Suprapubic skin (tissue), 3 donors: ENCODE measurements around the gene TMEM253.

Source experiments
- EP300 ChIP-seq: sonication (generic); formaldehyde crosslinking; IDR thresholded peaks from one replicate; pipeline ENCODE4 v1.6.1; 2017; ENCODE audit warnings: antibody characterized with exemption
- POLR2A ChIP-seq, 2 donors: fragments of 450-650 bp; IDR thresholded peaks; one replicate each; pipeline ENCODE4 v1.6.1; 2017; ENCODE audit warnings: antibody characterized with exemption in 2 of 2, mild to moderate bottlenecking in 2 of 2, moderate library complexity in 2 of 2
- TF ChIP-seq, protein P1 (sequence below), 2 donors: fragments of 200-600 bp in 1 of 2; fragments of 450-650 bp in 1 of 2; sonication (generic) in 1 of 2; IDR thresholded peaks; one replicate each; pipeline ENCODE4 v1.5.1; 2016 to 2019; ENCODE audit warnings: antibody characterized with exemption in 2 of 2, mild to moderate bottlenecking in 1 of 2, moderate library complexity in 1 of 2

DNA sequence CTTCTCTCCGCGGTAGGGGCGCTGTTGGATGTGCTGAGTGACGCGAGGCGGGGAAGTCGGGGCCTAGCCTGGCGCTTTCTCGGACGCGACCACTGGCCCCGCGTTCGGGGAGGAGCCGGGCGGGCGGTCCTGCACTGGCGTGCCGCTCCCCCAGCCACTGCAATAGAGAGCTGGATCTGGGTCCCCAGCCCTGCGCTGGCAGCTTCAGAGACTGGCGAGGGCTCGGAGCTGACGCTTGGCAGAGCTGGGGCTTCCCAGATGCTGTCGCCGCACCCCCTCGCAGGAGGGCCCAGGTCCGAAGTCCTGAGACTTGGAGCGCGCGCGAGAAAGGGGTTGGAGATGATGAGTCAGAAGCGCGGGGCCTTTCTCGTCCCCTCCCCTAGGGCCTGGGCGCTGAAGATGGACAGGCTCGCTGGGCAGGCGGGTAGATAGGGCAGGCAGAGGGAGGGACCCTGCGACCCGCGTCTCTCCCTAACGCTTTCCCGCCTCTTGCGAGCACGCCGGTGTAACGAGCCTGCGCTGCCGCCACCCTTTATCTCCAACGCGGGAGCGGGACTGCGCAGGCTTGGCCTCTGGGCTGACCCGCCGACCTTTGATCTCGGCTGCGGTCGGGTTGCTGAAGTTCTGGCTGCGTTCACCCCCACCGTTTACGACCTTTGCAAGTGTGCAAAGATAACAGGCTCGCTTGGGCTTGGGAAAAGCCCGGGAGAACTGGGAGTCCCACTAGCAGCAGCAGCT is 3.0 kb downstream of the TMEM253 start:
- no peak for TF ChIP-seq EP300
- TF ChIP-seq, protein P1, sequence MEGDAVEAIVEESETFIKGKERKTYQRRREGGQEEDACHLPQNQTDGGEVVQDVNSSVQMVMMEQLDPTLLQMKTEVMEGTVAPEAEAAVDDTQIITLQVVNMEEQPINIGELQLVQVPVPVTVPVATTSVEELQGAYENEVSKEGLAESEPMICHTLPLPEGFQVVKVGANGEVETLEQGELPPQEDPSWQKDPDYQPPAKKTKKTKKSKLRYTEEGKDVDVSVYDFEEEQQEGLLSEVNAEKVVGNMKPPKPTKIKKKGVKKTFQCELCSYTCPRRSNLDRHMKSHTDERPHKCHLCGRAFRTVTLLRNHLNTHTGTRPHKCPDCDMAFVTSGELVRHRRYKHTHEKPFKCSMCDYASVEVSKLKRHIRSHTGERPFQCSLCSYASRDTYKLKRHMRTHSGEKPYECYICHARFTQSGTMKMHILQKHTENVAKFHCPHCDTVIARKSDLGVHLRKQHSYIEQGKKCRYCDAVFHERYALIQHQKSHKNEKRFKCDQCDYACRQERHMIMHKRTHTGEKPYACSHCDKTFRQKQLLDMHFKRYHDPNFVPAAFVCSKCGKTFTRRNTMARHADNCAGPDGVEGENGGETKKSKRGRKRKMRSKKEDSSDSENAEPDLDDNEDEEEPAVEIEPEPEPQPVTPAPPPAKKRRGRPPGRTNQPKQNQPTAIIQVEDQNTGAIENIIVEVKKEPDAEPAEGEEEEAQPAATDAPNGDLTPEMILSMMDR (IDR thresholded peaks at IDR 0.05): peak; percentile 74 to 87
- peak in 1 of 2 donors; percentile 84 for TF ChIP-seq POLR2A (IDR thresholded peaks at IDR 0.05)
